ENCODE measurements around the gene C14orf93. TPM values are rescaled to one million over a fixed set of nuclear protein-coding genes. Genes with fewer than 3 reads are reported as not detected.

Gene C14orf93
- total and polyA plus RNA-seq, 9 of the 15 experiments (the other 6 are each of a cell fraction or from before 2014, with no cell fraction given) = 2.2 to 22.4 (median 16.1) TPM

- Histone ChIP-seq H3K9me3 (replicated peaks; ENCODE audit: control insufficient read depth, insufficient read depth, low read depth, low read length) (no peaks in the 10 kb centered on the region), H3K27me3 (ENCODE audit: control insufficient read depth in 2 of 2, insufficient read depth in 2 of 2, low read length in 2 of 2) (no peaks in the 10 kb centered on the region), H3K4me3 (no peak overlapping the region), H3K4me2 (ENCODE audit: insufficient read depth, low read length) (no peak overlapping the region), H3K79me2 (ENCODE audit: control insufficient read depth, insufficient read depth, low read length) (no peaks in the 10 kb centered on the region), H2AFZ (ENCODE audit: low read depth, low read length) (peak overlapping the region; percentile 66), H3K27ac (ENCODE audit: extremely low read depth, low read depth, low read length) (no peak overlapping the region), H3K36me3 (ENCODE audit: control insufficient read depth, insufficient read depth, low read length) (peaks cover 4% of the 10 kb centered on the region; the same call in 2 of the 3 replicates), H3K9me1 (ENCODE audit: control insufficient read depth, insufficient read depth, low read length) (no peaks in the 10 kb centered on the region), H3K4me1 (replicated peaks in 1 of 2; ENCODE audit: control insufficient read depth in 2 of 2, insufficient read depth in 2 of 2, low read length in 2 of 2) (peaks cover 7 to 15% of the 10 kb centered on the region in 2 experiments; a peak in 4 of 5 replicates), H4K20me1 (replicated peaks; ENCODE audit: control insufficient read depth, insufficient read depth, low read length) (no peaks in the 10 kb centered on the region), H3K9ac (ENCODE audit: insufficient read depth in 1 of 2, low read depth in 2 of 2, low read length in 2 of 2) (peak overlapping the region in 1 of 2 experiments; percentile 82; a peak in 1 of 4 replicates)
- WGBS (ENCODE audit: insufficient coverage, low coverage, missing lambda C conversion rate) = 22% methylated on average over 3 of the region's 4 CpGs
- peak; percentile 80 for FAIRE-seq
- ChIA-PET CTCF (ENCODE audit: low intra/inter-chr PET ratio) (interaction anchor here (0.6 to 4.1 kb wide), 6 partner anchors 22 to 180 kb away, joined by 4 to 45 read pairs (median 6); partner anchors contain the start of gene CDH24), POLR2A (interaction anchor here (0.6 to 7.7 kb wide), 14 partner anchors 8 to 211 kb away, joined by 3 to 81 read pairs (median 6); partner anchors contain the start of genes ACIN1, AJUBA, C14orf119 and HAUS4)
- in situ Hi-C loops (cut with MboI) = no loop called here
- peak; percentile 94 for ATAC-seq
- intact Hi-C loops (cut with micrococcal nuclease) = loop anchor here (1.0 kb wide), 2 partner anchors 57 to 61 kb away; no protein-coding TSS in a partner anchor
- DNase-seq (ENCODE audit: extremely low read depth in 1 of 4, low spot score in 3 of 4) = peak; percentile 32 to 74 (median 54)
- BruUV-seq (replicated peaks) = no TSS peak
- TF ChIP-seq MYNN (IDR thresholded peaks at IDR 0.05) (no peak), MYNN (CRISPR knock-in tag; IDR thresholded peaks at IDR 0.05) (no peak), KLF16 (IDR thresholded peaks at IDR 0.05) (peak; percentile 11; the same call in 1 of the 2 replicates), SMC3 (conservative IDR thresholded peaks at IDR 0.05; ENCODE audit: insufficient read depth, low read depth, low read length) (peak; percentile 77), REST (IDR thresholded peaks at IDR 0.05; ENCODE audit: borderline replicate concordance) (peak; percentile 81), REST (CRISPR knock-in tag; IDR thresholded peaks at IDR 0.05; ENCODE audit: low read depth) (no peak), RCOR1 (IDR thresholded peaks at IDR 0.05; ENCODE audit: borderline replicate concordance in 1 of 2, low read depth in 2 of 2, low read length in 2 of 2) (0 out of 4 replicates have a peak, but pooled peaks of 1 of the 2 experiments have one; percentile 11)
- TF ChIP-seq, protein P1, sequence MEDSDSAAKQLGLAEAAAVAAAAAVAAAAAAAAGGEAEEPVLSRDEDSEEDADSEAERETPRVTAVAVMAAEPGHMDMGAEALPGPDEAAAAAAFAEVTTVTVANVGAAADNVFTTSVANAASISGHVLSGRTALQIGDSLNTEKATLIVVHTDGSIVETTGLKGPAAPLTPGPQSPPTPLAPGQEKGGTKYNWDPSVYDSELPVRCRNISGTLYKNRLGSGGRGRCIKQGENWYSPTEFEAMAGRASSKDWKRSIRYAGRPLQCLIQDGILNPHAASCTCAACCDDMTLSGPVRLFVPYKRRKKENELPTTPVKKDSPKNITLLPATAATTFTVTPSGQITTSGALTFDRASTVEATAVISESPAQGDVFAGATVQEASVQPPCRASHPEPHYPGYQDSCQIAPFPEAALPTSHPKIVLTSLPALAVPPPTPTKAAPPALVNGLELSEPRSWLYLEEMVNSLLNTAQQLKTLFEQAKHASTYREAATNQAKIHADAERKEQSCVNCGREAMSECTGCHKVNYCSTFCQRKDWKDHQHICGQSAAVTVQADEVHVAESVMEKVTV (CRISPR knock-in tag; IDR thresholded peaks at IDR 0.05) = peak; percentile 49; the same call in 1 of the 2 replicates
These were observed 15.1 kb downstream of the C14orf93 start for GRCh38 chr14:22994762-22995275.
